ENCODE measurements around the gene PPP1R14B.

Gene PPP1R14B

DNA sequence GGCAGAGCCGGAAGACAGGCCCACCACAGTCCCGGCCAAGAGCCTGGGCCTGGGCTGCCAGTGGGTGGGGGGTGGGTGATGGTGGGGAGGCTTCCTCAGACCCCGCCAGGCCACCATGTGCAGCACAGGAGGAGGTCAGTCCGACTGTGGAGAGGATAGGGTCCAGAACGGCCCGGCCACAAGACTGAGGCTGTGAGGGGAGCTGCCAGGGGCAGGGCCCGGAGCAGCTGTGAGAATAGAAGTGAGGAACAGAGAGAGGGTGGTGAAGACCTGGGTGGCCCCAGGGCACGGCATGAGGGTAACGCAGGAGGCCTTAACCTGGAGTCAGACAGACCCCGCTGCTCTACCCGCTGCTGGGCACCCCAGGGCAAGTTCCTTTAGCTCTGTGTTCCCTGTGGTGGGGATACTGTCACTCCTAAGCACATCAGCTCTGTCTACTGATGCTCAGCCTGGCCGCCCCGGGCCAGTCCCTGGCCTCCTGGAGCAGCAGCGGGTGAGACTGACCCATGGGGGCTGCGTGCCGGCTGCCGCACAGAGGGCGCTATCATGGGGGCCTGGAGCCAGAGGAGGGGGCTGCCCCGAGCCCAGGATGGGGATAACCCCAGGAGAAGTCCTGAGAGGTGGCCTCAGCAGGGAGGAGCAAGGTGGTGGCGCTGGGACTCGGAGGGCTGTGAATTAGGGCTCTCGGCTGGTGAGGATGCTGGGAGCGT, 38.5 kb downstream of the PPP1R14B start:
- no peak for DNase-seq

DNA sequence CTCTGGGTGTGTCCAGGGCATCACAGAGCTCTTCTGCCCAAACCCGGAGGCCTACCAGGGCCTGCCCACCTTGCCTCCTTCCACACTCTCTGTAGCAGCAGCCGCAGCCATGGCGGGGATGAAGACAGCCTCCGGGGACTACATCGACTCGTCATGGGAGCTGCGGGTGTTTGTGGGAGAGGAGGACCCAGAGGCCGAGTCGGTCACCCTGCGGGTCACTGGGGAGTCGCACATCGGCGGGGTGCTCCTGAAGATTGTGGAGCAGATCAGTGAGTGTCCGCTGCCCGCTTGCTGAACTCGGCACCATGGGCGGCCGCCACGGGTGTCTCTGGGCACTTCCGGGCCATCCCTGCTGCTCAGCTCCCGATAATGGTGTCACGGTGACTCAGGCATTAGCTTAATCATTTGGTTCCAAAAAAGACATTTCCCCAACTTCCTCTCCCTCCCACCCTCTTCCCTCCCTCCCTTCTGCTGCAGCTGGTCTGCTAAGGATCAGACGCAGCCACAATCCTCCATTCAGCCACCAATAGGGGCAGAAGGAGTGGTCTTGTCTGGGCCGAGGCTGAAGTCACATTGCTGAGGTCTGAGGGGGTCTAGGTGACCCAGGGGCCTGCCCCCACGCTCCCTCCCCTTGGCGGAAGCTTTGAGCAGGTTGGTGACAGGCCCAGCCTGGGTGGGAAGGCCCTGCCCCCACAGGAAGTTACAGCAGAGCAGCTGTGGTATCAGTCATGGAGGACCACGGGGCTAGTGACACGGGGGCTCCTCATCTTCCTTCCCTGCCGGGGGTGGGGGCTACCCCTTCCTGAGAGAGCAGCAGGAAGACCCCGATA, 39.3 kb downstream of the PPP1R14B start:
- peak; percentile 86 for DNase-seq

DNA sequence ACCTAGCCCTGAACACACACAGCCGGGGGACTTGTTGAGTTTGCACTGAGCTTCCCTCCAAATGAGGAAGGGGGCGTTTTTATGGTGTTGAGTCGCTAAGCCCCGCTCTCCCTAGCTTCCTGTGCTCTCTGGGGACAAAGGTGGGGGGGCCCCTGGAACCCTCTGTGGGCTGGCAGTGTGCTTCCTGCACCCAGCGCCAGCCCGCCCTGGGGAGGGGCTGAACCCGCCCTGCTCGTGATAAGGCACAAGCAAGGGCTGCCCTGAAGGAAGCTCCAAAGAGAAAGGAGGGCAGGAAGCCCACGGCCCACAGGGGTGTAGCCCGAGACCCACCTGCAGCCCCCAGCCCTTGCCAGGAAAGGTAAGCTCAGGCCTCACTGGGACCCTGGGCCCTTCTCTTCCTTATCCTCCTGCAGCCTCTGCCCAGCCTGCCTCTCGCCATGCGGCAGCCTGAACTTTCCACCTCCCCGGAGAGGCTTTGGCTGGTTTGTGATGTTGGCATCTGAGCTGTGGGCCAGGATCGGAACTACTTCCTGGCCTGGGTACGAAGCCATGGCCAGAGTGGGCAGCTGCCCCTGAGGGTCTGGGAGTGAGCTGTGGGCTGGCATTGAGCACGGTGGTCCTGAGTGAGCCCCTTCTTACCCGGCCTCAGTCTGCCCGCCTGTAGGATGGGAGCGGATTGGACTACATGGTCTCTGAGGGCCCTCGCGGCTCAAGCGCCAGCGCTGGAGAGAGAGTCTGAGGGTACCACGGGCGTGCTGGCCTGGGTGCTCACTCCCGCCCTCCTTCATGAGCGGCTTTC, 40.1 kb downstream of the PPP1R14B start, which contains the start of gene FERMT3:
FERMT3 (plus strand) TSS at position 265 of the 799 bp plus-strand sequence. CDS start 644 bp downstream, outside the sequence.
- peak; percentile 73 for DNase-seq

DNA sequence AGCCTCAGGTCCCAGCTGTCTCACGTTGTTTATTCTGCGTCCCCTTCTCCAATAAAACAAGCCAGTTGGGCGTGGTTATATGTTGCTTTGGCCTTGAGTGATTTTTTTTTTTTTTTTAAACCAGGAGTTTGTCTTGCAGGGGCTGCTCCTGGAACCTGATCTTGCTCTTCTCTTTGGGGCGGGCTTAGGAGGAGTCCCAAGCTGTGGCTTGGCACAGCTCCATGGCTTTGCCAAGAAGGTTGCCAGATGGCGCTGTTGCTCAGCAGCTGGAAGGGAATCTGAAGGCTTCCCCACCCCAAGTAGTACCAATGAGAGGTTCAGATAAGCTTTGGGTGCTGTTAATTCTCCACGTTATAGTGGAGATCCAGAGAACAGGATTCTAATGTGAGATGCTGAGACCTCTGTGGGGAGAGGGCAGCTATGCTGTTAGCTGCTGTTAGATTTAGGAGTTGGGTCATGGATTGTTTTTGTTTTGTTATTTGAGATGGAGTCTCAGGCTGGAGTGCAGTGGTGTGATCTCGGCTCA, 42.2 kb downstream of the PPP1R14B start:
- peak; percentile 79 for DNase-seq

DNA sequence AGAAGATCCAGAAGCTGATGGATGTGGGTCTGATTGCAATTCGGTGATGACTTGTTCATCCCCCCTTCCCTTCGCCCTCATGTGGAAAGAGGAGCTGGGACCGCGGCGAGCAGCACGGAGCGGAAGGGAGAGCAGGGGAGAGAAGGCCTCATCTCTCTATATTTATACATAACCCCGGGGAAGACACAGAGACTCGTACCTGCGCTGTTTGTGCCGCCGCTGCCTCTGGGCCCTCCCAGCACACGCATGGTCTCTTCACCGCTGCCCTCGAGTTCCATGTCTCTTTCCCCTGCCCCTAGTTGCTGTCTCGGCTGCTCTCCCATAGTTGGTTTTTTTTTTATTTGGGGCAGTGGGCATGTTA, 42.7 kb downstream of the PPP1R14B start:
- DNase-seq: no peak

DNA sequence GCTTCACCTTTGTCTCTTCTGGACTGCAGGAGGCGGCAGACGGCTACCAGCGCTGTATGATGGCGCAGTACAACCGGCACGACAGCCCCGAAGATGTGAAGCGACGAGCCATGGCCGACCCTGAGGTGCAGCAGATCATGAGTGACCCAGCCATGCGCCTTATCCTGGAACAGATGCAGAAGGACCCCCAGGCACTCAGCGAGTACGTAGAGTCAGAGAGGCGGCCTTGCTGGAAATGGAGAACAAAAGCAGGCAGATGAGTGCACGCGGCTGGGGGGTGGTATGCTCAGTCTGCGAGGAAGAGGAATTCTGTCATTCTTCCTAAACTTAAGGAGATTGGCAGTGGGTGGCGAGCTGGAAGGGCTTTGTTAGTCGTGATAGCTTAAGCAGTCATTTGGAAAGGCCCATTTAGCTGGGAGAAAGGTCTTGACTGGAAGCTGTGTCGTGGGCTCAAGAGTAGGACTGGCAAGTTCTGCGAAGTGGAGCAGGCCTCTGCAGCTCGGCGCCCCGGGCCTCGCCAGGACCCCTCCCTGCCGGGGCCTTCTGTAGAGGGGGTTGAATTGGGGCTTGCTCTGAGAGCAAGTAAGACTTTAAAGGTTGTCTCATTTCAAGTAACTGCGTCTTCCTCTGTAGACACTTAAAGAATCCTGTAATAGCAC, 43.2 kb downstream of the PPP1R14B start:
- DNase-seq: no peak

DNA sequence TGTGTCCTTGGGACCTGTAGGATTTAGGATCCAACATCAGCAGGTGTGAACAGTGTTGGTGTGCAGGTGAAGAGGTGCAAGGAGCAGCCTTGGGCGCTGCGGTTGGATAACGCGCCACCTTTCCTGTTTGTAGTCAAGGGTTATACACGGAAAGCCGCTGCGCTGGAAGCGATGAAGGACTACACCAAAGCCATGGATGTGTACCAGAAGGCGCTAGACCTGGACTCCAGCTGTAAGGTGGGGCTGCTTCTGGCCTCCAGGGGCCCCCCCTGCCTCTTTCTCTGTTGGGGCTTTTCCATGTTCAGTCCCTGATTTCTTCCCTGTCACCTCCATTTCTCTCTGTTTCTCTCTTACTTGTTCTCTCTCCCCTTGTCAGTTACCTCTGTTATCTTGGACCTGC, 43.8 kb downstream of the PPP1R14B start:
- DNase-seq: no peak

DNA sequence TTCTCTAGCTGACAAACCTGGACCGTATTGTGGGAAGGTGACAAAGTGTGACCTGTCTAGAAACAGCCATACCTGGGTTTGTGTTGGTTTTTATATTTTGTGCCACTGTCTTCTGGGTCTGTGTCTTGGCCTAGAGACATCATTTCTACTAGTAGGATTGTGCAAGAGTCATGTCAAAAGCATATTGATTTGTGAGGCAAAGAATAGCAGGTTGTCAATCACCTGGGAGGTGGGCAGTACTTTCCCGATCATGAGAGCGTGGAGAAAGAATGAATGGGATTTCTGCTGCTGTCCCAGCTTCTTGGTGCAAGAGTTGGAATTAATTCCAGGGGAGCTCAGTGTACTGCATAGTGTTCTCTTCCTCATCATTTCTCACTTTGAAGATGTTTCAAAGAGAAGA, 45.2 kb downstream of the PPP1R14B start:
- DNase-seq: no peak

DNA sequence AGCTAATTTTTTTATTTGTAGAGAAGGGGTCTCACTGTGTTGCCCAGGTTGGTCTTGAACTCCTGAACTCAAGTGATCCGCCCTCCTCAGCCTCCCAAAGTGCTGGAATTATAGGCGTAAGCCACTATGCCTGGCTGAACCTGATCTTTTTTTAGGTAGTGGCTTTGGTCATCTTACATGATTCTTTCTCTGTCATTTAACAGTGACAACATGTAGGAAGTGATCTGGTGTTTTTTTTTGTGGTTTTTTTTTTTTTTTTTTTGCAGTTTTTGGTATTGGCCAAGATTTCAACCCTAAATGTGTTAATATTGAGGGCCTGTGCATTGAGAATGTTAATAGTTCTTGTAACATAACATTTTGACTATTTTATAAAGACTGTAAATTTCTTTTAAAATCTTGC, 48.2 kb downstream of the PPP1R14B start:
- DNase-seq: no peak

DNA sequence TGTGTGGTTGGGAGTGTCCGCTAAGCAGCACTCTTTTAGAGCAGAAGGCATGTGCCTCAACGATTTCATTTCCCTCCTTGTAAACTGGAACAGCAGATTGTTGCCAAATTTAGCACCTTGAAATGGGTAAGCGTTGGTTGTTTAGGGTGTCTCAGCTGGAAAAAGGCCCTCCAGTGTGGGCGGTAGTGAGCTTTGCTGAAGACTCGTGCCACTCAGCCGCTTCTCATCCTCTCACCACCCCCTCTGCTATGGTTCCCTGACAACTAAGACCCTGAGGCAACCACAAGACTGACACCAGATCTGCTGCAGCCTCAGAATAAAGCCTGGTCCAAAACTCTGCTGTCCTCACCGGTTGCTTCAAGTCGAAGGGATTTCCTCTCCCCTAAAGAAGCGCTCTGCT, 50.1 kb downstream of the PPP1R14B start:
- no peak for DNase-seq
